GM19025 (cell line): ENCODE measurements around the gene DNAJB7.
"Not testable (repeated sequence)": the region's sequence is repeated elsewhere in the genome, so short reads cannot be mapped to it uniquely, and the experiment has no call there.

Experiments used
- ATAC-seq: cut with Tn5 transposase; IDR thresholded peaks from one replicate; pipeline ENCODE4 v1.9.1; 2021; ENCODE audit warnings: mild to moderate bottlenecking, low read depth, moderate library complexity; ENCODE audit not compliant: unreplicated experiment

DNAJB7 gene

GRCh38 chr22:40862013-40862412, at the start of gene DNAJB7:
TSS of gene DNAJB7 (minus strand) at chr22:40862113. CDS start at chr22:40861994, 119 bp downstream.
- ATAC-seq, result no peak

- ATAC-seq, result no peak
Measured at GRCh38 chr22:40908895-40909294, 47.0 kb upstream of the DNAJB7 start.

- ATAC-seq, result no peak
Measured at GRCh38 chr22:40904101-40904500, 42.2 kb upstream of the DNAJB7 start.

DNA sequence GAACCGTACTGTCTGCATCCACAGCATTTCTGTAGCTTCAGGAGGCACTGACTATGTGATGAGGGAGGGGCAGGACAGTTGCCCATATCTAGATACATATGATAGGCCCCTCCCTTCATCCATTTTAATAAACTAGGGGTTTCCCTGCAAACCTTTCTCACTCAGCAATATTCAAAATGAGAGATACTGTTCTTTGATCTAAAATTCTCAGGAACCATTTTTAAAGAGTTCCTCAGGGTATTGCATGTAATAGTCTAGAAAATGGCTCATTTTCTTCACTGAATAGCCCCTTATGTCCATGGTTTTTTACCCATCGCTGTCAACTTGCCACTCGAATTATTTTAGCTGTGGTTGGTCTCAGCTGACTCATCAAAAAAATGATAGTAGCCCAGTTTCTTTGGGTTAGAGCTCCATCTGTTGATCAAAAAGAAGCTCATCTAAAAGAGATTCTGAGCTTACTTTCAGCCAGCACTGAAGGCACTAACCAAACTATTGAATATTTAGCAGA, 37.0 kb upstream of the DNAJB7 start:
- no peak for ATAC-seq

GRCh38 chr22:40894417-40894816, 32.5 kb upstream of the DNAJB7 start:
- no peak for ATAC-seq

- no peak for ATAC-seq
Measured at GRCh38 chr22:40890881-40891280, 29.0 kb upstream of the DNAJB7 start.

GRCh38 chr22:40889116-40889515, 27.2 kb upstream of the DNAJB7 start:
- ATAC-seq, result no peak

- no peak for ATAC-seq
Measured at GRCh38 chr22:40878922-40879321, 17.0 kb upstream of the DNAJB7 start.

DNA sequence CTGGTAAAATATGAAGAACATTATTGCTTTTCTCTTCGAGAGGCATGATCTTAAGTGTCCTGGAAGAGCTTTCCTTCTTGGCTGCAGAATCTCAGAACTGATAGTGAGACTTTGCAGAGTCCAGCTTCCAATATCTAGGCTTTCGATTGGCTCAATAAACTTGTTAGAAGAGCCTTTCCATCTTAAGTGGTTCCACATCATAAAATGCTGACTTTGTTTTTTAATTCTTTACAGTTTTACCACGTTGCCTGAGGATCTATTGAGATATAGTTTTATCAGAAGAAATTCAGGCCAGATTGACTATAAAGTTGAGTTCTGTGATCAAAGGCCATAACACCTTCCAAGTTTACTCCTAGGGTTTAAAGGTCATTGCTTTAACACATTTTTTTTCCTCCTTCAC, 15.6 kb upstream of the DNAJB7 start:
- no peak for ATAC-seq

- no peak for ATAC-seq
Measured at GRCh38 chr22:40876907-40877306, 15.0 kb upstream of the DNAJB7 start.

- ATAC-seq, result no peak
Measured at GRCh38 chr22:40875111-40875510, 13.2 kb upstream of the DNAJB7 start.

DNA sequence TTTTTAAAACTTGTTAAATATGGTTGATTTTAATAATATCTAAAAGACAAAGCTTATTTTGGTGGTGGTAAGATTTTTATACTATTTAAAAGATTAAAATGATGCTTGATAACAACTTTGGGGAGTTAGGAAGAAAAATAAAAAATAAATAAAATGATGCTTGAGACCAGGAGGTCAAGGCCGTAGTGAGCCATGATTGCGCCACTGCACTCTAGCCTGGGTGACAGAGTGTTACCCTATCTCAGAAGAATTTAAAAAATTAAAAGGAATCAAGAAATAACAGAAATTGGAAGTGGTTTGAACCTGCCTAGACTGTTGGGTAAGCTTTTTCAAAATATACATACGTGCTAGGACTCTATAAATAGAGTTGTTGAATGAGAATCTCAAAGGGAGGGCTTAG, 12.1 kb upstream of the DNAJB7 start:
- no peak for ATAC-seq

- ATAC-seq, result not testable (repeated sequence)
Measured at GRCh38 chr22:40868379-40868778, 6.5 kb upstream of the DNAJB7 start.

DNA sequence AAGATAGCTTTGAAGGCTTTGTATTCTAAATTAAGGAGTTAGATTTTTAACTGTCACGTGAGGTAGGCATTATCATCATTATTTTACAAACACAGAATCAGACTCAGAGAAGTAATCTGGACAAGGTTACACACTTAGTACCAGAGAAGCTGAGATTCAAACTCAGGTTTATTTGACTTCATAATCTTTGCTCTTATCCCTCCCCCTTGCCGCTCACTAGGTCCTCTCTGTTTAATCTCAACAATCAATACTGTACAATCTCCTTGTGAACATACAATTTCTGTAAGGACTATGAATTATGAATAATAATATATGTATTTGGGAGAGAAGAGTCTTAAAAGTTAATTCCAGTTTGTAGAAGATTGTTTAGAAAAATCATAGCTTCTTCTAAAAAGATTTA, 5.2 kb upstream of the DNAJB7 start:
- ATAC-seq, result no peak

GRCh38 chr22:40862537-40862936, 624 bp upstream of the DNAJB7 start:
- no peak for ATAC-seq

GRCh38 chr22:40857309-40857855, 4.5 kb downstream of the DNAJB7 start:
- ATAC-seq, result no peak

DNA sequence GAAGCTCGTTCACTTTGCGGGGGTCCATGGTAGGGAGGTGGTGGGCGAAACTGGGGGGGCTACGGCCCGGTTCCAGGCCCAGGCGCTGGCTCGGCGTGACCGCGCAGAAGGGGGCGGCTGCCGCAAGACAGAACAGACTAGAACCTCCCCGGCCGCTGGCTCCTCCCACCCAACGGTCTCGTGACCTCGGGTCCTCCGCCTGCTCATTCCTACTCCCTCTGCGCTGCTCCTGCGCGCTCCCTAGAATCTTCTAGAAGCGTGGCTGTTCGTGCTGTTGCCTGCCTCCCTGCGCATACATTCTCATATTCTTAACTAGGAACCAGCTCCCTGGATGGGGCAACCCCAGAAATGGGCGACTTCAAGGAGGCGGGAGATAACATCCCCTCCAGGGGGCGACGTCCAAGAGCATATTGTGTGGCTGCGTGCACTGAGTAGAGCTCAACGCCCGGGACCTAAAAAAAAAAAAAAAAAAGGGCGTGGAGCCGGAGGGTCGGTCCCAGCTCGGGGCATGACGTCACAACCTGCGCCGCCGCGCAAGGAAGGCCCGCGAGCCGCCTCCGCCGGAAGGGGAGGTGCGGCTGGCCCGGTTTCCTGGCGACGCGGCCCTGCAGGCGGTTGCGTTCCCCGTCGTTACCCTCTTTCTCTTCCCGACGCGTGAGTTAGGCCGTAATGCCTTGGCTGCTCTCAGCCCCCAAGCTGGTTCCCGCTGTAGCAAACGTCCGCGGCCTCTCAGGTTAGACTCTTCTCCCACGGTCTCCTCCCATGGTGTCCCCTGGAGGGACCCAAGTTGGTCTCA, 5.2 kb downstream of the DNAJB7 start, which contains the start of the genes ST13 and XPNPEP3:
Gene ST13, minus strand, starts transcription at position 127 of the 796 bp plus-strand sequence. Its CDS starts 99 bp downstream, at position 28.
Gene XPNPEP3, plus strand, starts transcription at position 636 of the 796 bp plus-strand sequence. Its CDS starts 34 bp downstream, at position 670.
- peak; percentile 80 for ATAC-seq

GRCh38 chr22:40855979-40856512, 5.9 kb downstream of the DNAJB7 start:
- ATAC-seq, result peak; percentile 16

DNA sequence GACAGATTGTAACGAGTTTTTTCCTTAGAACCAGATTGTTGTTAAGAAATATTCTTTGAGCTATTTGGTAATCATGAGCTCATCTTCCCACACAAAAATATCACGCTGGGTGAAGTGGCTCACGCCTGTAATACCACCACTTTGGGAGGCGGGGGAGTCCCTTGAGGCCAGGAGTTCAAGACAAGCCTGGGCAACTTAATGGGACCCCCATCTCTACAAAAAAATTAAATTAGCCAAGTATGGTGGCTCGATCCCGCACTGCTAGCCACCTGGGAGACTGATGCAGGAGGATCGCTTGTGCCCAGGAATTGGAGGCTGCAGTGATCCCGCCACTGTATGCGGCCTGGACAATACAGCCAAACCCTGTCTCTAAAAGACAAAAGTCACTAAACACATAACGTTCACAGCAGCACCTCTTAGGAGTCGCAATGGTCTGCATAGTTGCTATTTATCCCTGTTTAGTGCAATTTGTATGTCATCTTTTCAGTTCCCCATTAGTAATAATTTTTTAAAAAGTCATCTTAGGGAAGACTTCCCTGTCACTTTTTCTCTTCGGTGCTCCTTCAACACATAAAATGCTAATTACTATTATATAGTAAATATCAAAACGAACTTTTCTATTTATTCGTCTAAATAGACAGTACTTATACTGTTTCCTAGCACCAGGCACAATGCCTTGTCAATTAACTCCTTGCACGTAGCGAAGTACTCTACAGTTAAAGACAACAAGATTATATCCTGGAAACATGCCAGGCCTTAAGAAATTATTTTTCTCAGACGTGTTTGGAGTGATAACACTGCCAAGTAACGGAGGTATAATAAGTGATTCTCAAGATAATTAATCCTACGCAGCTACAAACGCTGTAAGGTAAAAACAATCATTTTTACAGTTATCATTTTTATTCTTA, 6.6 kb downstream of the DNAJB7 start:
- no peak for ATAC-seq

GRCh38 chr22:40853961-40854360, 8.0 kb downstream of the DNAJB7 start:
- ATAC-seq, result no peak
